Measurements from ENCODE around the gene DYRK2.
"Not testable (repeated sequence)": the region's sequence is repeated elsewhere in the genome, so short reads cannot be mapped to it uniquely, and the experiment has no call there.

Gene DYRK2

GRCh38 chr12:67671892-67672291 lies 23.3 kb downstream of the DYRK2 start:
- no peak overlapping the region for H3K4me3 ChIP-seq (replicated peaks; ENCODE audit: low read depth, low read length)
- no peak for DNase-seq (ENCODE audit: extremely low read depth, low read depth)
- TF ChIP-seq, protein P1, sequence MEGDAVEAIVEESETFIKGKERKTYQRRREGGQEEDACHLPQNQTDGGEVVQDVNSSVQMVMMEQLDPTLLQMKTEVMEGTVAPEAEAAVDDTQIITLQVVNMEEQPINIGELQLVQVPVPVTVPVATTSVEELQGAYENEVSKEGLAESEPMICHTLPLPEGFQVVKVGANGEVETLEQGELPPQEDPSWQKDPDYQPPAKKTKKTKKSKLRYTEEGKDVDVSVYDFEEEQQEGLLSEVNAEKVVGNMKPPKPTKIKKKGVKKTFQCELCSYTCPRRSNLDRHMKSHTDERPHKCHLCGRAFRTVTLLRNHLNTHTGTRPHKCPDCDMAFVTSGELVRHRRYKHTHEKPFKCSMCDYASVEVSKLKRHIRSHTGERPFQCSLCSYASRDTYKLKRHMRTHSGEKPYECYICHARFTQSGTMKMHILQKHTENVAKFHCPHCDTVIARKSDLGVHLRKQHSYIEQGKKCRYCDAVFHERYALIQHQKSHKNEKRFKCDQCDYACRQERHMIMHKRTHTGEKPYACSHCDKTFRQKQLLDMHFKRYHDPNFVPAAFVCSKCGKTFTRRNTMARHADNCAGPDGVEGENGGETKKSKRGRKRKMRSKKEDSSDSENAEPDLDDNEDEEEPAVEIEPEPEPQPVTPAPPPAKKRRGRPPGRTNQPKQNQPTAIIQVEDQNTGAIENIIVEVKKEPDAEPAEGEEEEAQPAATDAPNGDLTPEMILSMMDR (IDR thresholded peaks at IDR 0.05; ENCODE audit: low read depth, low read length, missing control alignments): no peak

DNA sequence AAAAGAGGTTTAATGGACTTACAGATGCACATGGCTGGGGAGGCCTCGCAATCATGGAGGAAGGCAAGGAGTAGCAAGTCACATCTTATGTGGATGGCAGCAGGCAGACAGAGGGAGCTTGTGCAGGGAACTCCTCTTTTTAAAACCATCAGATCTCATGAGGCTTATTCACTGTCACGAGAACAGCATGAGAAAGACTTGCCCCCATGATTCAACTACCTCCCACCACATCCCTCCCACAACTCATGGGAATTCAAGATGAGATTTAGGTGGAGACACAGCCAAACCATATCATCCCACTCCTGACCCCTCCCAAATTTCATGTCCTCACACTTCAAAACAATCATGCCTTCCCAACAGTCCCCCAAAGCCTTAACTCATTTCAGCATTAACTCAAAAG lies 24.0 kb downstream of the DYRK2 start:
- not testable (repeated sequence) for DNase-seq (ENCODE audit: extremely low read depth, low read depth); H3K4me3 ChIP-seq (replicated peaks; ENCODE audit: low read depth, low read length)

GRCh38 chr12:67673509-67673908 lies 25.0 kb downstream of the DYRK2 start:
- DNase-seq (ENCODE audit: extremely low read depth, low read depth); H3K4me3 ChIP-seq (replicated peaks; ENCODE audit: low read depth, low read length): not testable (repeated sequence)

DNA sequence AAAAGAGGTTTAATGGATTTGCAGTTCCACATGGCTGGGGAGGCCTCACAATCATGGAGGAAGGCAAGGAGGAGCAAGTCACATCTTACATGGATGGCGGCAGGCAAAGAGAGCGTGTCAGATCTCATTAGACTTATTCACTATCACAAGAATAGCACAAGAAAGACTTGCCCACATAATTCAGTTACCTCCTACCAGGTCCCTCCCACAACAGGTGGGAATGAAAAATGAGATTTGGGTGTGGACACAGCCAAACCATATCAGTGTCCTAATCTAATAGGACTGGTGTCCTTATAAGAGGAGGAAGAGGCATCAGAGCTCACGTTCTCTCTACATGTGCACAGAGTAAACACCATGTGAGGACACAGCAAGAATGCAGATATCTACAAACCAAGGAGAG lies 25.9 kb downstream of the DYRK2 start:
- DNase-seq (ENCODE audit: extremely low read depth, low read depth): no peak
- TF ChIP-seq, protein P1 (IDR thresholded peaks at IDR 0.05; ENCODE audit: low read depth, low read length, missing control alignments): no peak
- no peak overlapping the region for H3K4me3 ChIP-seq (replicated peaks; ENCODE audit: low read depth, low read length)

- TF ChIP-seq, protein P1 (IDR thresholded peaks at IDR 0.05; ENCODE audit: low read depth, low read length, missing control alignments): no peak
- H3K4me3 ChIP-seq (replicated peaks; ENCODE audit: low read depth, low read length): no peak overlapping the region
- DNase-seq (ENCODE audit: extremely low read depth, low read depth): no peak
These were observed 28.1 kb downstream of the DYRK2 start for GRCh38 chr12:67676624-67677023.

DNA sequence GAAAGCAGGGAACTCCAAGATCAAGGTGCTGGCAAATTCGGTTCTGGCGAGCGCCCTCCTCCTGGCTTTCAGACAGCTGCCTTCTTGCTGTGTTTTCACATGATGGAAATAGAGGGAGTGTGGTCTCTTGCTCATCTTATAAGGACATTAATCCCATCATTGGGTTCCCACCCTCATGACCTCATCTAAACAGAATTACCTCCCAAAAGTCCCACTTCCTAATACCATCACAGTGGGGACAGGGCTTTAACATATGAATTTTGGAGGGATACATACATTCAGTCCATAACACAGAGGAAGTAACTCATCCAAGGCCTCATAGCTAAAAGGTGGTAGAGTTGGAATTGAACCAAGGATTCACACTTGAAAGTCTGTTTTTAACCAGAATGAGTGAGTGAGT lies 28.6 kb downstream of the DYRK2 start:
- DNase-seq (ENCODE audit: extremely low read depth, low read depth): no peak
- no peak overlapping the region for H3K4me3 ChIP-seq (replicated peaks; ENCODE audit: low read depth, low read length)
- TF ChIP-seq, protein P1 (IDR thresholded peaks at IDR 0.05; ENCODE audit: low read depth, low read length, missing control alignments): no peak

GRCh38 chr12:67681105-67681778 lies 32.7 kb downstream of the DYRK2 start:
- TF ChIP-seq, protein P1 (IDR thresholded peaks at IDR 0.05; ENCODE audit: low read depth, low read length, missing control alignments): no peak
- no peak overlapping the region for H3K4me3 ChIP-seq (replicated peaks; ENCODE audit: low read depth, low read length)
- peak; percentile 92 for DNase-seq (ENCODE audit: extremely low read depth, low read depth)

GRCh38 chr12:67681941-67682620 lies 33.5 kb downstream of the DYRK2 start:
- TF ChIP-seq, protein P1 (IDR thresholded peaks at IDR 0.05; ENCODE audit: low read depth, low read length, missing control alignments): no peak
- DNase-seq (ENCODE audit: extremely low read depth, low read depth): no peak
- H3K4me3 ChIP-seq (replicated peaks; ENCODE audit: low read depth, low read length): no peak overlapping the region

All from HFF-Myc (cell line).